Bone marrow (tissue), 2 donors: ENCODE measurements around the gene FAM171A1.
"Not testable (repeated sequence)": the region's sequence is repeated elsewhere in the genome, so short reads cannot be mapped to it uniquely, and the experiment has no call there.

ENCODE experiments used
- DNase-seq, 2 donors: peaks; one replicate each; lab custom pipeline; 2025; lab: John Stamatoyannopoulos, UW

FAM171A1 gene

DNA sequence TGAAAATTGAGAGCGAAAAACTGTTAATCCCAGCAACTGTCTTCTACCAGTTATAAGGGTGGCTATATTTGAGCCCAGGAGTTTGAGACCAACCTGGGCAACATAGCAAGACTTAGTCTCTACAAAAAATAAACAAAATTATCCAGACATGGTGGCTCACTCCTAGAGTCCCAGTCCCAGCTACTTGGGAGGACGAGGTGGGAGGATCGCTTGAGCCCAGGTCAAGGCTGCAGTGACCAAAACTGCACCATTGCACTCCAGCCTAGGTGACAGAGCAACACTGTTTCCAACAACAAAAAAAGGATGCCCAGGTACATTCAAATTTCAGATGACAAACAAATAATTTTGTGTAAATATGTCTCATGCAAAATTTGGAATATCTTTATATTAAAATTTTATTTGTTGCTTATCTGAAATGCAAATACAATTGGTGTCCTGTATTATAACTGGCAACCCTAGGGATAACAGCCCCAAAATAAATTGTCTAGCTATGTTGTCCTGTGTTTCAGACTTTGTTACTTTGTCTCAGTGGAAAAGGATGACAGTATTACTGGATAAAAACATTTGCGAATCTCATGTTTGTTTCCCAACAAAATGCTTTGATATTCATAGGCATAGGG, 26.7 kb downstream of the FAM171A1 start:
- no peak for DNase-seq

DNA sequence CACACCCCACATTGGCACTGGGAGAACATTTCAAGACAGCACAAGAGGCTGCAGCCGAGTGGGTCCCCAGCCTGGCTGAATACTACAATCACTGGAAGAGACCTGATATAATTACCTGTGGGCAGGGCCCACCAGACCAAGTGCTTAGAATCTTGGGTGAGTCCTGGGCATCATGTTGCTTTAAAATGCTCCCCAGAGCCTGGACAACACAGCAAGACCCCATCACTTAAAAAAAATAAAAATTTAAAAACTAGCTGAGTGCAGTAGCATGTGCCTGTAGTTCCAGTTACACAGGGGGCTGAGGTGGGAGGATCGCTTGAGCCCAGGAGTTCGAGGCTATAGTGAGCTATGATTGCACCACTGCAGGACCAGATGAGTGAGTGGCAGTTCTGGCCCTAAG, 28.1 kb downstream of the FAM171A1 start:
- no peak for DNase-seq

DNA sequence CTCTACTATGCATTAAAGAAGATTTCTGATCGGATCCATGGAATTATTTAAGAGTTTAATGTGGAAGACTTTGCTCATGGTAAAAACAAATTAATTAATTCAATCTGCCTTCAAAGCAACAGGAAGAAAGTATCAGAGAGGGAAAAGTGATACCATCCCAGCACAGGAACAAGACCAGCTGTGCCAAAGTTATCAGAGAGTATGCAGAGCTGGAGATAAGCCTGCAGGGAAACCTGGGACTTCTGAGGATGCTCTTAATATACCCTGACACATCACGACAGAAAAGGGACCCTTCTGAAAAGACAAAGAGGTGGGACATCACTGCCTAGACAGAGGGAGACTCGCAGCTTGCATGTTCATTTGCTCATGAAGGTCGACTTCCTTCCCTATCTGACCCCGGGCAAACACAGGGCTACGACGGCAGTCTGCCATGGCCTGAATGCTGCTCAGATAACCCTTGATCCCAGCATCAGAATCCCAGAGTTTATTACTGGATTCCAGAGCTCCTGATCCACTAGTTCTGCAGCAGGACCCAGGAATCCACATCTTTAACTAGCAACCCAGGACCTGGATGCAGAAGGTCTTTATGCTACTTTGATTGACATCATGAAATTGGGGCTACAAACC, 29.5 kb downstream of the FAM171A1 start:
- DNase-seq = no peak

DNA sequence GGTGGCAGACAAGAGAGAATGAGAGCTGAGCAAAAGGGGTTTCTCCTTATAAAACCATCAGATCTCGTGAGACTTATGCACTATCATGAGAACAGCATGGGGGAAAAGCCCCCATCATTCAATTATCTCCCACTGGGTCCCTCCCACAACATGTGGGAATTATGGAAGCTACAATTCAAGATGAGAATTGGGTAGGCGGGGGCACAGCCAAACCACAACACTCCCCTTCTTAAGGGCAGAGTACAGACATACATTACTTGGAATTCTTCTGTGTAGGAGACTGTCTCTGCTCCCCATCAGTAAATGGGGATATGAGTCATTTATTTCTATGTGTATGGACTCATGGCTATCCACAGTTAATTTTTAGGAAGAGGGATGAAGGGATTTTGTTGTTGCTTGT, 31.2 kb downstream of the FAM171A1 start:
- DNase-seq = no peak

DNA sequence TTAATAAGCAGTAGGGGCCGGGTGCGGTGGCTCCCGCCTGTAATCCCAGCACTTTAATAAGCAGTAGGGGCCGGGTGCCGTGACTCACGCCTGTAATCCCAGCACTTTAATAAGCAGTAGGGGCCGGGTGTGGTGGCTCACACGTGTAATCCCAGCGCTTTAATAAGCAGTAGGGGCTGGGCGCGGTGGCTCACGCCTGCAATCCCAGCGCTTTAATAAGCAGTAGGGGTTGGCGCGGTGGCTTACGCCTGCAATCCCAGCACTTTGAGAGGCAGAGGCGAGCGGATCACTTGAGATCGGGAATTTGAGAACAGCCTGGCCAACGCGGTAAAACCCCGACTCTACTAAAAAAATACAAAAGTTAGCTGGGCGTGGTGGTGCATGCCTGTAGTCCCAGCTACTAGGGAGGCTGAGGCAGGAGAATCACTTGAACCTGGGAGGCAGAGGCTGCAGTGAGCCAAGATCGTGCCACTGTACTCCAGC, 33.6 kb downstream of the FAM171A1 start:
- DNase-seq = not testable (repeated sequence)

DNA sequence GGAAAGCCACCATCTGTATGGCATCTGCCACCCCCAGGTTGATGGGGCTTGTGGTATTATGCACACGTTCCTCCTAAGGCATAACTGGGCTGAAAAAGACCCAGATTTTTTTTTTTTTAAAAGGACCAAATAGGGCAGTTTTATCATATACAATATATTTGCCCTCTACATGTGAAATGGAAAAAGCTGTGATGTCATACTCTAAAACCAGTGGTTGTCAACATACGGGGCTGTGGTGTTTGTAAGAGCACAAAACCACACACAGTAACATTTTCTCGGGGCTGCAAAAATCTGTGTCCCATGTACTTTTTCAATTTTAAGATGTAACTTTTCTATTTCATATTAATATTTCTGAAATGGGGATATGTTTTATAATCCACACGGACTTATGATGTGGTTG, 34.9 kb downstream of the FAM171A1 start:
- DNase-seq = no peak

DNA sequence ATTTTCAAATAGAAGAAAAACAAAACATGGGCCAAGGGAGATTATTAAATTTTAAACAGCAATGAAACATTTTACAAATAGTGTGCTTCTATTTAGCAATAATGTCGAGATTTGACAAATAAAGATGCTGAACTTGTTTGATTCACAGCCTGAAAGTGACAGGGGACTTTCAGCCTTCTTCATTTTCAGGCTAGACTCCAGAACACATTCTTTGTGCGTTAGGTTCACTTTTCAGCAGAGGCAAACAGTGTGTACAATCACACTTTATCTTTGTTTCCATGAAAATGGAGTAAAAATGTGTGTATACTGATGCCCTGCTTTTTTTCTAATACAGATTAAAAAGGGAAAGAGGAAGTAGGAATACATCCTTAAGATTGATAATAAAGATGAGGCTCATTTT, 35.6 kb downstream of the FAM171A1 start:
- no peak for DNase-seq

DNA sequence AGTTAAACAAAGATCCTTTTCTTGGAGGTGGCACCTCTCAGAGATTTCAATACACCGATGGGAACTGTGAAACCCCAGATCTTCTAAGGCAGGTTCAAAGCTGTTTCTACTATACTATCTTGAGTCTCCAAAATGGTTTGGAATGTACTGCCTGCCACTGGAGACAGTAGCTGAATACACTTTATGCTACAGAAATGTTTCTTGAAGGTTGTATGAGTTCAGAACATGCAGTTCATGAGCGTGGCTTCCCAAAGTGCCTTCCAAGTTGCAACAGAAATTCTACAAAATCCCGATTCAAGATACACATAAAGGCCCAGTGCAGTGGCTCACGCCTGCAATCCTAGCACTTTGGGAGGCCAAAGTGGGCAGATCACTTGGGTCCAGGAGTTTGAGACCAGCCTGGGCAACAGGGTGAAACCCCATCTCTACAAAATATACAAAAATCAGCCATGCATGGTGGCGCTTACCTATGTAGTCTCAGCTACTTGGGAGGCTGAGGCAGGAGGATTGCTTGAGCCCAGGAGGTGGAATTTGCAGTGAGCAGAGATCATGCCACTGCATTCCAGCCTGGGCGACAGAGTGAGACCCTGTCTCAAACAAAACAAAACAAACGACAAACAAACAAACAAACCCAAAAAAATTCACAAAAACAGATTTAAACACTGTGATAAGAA, 36.3 kb downstream of the FAM171A1 start:
- DNase-seq = no peak

DNA sequence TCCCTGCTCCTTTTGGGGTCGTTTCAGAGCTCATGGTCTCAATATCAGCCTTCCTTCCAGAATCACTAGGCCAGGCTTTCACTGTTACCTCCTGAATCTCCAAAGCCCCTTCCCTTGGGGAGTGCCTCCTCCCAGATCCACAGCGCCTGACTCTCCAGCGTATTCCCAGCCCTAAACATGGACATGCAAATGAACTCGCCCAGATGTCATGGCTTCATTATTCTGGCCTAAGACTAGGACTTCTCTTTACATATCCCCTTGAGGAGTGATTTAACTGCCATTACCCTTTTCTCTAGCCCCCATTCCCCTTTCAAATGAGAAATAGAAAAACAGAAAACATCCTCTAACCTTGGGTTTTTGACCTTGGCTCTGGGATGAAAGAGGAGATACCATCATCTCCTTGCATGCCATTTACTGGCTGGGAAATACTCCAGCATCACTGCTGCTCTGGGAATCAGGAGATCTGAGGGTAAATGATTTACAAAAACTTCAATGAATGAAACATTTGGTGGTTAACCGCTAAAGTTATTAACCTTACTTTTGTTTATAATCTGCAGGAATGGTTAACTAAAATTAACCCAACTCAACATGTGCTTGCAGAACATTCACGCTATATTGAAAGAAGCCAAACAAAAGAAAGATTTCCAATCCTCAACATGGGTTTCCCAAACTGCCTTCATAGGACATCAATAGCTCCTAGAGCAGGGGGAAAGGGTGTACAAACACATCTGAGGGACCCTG, 37.0 kb downstream of the FAM171A1 start:
- DNase-seq = no peak

DNA sequence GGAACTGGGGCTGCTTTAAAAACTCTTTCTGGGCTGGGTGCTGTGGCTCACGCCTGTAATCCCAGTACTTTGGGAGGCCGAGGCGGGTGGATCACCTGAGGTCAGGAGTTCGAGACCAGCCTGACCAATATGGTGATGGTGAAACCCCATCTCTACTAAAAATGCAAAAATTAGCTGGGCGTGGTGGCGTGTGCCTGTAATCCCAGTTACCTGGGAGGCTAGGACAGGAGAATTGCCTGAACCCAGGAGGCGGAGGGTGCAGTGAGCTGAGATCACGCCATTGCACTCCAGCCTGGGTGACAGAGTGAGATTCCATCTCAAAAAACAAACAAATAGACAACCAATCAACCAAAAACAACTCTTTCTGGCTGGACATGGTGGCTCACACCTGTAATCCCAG, 37.9 kb downstream of the FAM171A1 start:
- DNase-seq = not testable (repeated sequence)

DNA sequence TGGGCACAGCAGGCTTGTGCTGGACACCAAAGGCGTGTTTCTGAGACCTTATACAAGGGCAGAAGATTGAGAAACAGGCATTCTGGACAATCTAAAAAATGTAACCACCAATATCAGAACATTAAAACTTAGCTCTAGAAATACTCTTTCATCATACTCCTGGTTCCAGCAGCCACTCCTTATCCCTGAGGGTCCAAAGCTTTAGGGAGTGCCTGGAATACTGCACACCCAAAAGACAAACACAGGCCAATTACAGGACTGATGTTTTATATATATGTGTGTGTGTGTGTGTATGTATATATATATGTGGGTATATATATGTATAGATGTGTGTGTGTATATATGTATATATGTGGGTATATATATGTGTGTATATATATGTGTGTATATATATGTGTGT, 39.6 kb downstream of the FAM171A1 start:
- no peak for DNase-seq

DNA sequence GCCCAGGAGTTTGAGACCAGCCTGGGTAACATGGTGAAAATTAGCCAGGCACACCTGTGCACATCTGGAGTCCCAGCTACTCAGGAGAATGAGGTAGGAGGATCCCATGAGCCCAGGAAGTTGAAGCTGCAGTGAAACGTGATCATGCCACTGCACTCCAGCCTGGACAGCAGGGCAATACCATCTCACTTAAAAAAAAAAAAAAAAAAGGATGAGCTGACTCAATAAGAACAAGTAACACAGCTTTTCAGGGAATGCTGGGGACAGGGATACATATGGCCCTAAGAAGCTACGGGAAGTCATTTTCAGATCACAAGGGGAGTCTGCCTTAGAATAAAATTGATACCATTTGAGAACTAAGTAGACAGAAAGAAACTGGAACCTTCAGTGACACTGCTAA, 41.7 kb downstream of the FAM171A1 start:
- no peak for DNase-seq

DNA sequence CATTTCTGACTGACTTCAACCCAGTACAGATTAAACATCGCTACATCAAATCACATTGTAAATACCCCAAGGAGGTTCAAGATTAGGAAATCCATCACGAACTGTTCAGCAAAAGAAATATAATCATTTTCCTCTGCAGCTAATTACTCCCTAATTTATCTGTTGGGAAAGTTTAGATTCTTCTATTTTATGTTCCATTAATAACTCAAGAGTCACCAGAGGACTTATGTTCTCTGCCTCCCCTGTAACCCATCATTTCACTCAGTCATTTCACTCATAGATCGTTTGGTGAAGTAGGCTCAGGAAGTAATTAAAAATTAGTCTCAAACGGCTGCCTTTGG, 45.2 kb downstream of the FAM171A1 start:
- no peak for DNase-seq

DNA sequence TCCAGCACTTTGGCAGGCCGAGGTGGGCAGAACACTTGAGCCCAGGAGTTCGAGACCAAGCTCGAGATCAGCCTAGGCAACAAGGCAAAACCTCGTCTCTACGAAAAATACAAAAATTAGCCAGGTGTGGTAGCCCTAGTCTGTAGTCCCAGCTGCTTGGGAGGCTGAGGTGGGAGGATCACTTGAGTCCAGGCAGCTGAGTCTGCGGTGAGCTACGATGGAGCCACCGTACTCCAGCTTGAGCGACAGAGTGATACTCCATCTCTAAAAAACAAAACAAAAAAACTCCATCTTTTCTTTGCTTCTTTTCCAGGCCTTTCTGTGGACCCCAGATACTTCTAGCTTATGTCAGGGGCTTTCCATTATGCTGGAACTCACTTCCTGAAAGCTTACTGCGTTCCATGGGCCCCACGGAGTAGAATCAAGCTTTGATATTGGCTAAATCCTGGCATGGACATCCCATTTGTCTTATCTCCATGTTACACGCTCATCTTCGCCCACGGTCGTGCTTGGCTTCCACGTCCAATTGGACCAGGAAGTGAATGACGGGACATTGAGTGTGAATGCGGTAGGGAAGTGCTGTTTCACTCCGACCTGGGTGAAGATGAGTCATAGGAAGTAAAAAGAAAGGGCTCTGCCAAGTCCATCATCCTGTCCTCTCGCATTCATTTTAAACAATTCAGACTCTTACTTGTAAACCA, 45.7 kb downstream of the FAM171A1 start:
- DNase-seq = no peak

DNA sequence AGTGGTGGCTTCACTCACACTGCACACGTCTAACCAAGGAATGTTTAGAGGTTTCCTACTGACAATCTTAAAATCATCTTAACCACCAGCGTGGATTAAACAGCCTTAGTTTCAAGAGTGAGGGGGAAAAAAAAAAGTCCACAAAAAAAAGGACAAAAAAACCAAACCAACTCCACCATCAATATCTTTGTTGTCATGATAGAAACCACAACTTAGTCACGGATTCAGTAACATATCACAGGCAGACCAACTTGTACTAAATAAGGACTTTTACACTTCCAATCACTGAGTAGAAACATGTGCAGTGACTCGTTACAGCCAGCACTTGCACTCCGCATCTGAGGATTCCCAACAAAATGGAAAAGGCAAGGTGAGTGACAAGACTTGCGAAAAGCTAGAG, 46.5 kb downstream of the FAM171A1 start:
- no peak for DNase-seq

DNA sequence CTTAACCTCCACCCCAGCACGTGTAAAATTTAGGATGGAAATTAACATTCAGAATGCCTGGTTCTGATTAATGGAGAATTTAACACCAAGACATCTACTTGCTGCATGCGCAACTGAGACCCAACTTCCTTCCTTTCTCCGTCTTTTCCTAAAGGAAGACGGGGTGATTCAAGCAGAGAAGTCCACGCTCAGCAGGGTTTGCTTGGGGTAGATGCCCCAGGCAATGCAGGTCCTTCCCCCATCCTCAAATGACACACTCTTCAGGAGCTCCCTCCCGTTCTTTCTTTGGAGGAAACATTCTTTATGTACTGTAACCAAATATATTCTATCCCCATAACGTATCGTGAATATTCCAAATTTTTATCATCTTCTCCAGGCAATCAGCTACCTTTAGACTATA, 47.0 kb downstream of the FAM171A1 start:
- DNase-seq = no peak

DNA sequence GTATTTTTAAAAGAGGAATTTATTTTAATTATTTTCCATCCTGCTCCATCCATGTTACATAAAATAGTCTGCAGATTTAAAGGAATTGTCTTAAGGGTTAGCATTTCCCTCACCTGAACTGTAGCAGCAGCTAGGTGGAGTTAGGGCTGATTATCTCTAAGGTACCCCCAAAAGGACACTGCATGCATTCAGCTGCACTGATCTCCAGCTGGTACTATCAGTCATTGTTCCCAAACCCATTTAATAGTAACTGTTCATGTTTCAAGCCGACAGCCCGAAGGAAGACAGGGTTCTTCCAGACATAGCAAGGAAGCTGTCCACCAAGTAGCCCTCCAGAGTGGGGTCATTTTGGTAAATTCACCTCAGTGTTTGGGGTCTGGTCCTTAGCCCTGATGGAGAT, 48.7 kb downstream of the FAM171A1 start:
- DNase-seq = no peak

DNA sequence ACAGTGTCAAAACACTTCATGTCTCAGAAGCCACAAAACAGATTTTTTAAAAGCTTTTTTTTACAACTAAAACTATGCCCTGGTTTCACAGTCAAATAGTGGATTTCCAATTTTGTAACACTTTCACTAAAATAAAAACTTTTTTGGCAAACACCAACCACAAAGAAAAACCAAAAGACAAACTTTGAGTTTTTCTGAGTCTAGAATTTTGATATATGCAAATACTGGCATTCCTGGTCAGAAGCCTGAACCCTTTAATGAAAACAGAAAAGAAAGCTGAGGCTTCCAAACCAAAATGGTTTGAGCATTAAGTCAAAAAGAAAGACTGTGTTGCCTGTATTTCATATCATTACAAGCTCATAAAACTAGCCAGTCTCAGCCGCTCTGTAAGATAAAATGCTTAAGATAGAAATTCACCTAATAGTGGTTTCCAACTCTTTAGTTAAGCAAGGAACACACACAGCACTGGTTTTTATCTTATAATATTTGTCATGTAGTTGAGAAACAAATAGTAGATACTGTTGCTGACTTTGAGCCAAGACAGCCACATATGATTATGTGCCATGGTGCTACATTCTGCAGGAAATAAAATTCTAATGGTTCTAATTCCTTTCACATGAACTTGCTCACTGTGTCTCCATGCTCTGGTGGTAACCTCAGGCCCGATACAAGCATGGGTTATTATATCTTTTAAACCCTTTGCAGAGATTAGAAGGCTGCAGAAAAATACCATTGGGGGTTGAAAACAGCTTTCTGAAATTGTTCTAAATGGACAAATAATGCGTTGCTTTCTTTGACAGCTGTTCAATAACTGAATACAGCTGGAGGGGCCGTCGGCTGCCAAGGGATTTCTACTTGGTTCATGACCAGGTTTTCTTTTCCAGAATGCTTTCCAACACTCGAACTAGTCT, 49.4 kb downstream of the FAM171A1 start:
- DNase-seq = no peak

DNA sequence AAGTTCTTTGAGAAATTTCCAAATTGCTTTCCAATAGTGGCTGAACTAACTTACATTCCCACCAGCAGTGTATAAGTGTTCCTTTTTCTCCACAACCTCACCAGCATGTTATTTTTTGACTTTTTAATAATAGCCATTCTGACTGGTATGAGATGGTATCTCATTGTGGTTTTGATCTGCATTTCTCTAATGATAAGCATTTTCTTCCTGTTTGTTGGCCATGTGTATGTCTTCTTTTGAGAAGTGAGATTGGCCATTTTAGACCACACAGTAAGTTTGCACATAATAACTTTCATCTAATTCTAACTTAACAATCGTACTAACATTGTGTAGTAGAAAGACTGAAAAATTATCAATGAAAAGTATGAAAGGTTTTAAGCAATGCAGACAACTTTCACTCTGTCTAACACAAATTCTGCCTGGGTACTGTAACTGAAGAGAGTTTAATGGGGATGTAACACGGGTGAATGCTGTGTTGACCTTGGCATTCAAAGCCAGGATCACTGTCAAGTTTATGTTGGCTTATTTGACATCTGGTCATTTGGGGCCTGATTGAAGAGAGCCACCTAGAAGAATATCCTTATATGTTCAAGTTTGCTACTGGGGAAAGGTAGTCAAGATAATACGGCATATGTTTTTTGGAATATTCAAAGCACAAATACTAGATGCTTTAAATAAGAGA, 50.4 kb downstream of the FAM171A1 start:
- no peak for DNase-seq

DNA sequence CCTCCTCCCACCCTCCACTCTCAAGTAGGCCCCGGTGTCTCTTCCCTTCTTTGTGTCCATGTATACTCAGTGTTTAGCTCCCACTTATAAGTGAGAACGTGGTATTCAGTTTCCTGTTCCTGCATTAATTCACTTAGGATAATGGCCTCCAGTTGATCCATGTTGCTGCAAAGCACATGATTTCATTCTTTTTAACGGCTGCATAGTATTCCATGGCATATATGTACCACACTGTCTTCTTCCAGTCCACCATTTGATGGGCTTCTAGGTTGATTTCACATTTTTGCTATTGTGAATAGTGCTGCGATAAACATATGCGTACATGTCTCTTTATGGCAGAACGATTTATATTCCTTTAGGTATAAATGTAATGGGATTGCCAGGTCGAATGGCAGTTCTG, 51.0 kb downstream of the FAM171A1 start:
- DNase-seq = no peak
